ENCODE data around the gene NAALADL2.
"Not testable (repeated sequence)": the region's sequence is repeated elsewhere in the genome, so short reads cannot be mapped to it uniquely, and the experiment has no call there.

The NAALADL2 gene

GRCh38 chr3:175267121-175267531 lies 408.0 kb downstream of the NAALADL2 start:
- no peak for DNase-seq (ENCODE audit: low spot score)

DNA sequence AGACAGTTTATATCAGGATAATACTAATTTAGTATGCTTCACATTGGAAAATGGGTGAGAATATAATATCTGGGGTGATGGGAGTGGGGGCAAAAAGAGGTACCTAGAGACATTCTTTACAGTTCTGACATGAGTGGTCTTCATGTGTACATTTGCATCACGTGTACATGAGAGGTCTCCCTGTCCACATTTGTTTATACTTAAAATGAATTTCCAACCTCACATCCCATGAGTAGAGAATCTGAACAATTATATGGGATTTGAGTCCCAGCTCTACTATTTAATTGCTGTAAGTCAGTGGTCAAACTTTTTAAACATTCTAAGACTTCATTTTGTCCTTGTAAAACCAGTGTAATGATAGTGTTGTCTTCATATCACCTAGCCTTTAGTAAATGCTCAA lies 408.4 kb downstream of the NAALADL2 start:
- DNase-seq (ENCODE audit: low spot score), result no peak

DNA sequence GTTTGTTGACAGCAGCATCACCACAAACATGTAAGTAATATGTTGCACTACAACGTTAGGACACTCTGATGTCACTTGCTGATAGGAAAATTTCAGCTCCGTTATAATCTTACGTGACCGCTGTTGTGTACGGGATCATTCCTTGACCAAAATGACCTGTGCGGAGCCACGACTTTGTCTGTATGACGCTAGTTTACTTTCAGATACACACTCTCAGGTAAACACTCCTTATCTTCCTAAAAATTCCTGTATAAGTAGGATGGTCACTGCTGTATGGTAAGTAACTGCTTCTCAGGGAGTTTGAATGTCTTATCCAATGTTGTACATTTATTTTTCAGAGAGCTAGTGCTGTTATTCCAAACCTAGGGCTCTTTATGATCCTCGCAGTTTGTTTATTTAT lies 410.3 kb downstream of the NAALADL2 start:
- no peak for DNase-seq (ENCODE audit: low spot score)

DNA sequence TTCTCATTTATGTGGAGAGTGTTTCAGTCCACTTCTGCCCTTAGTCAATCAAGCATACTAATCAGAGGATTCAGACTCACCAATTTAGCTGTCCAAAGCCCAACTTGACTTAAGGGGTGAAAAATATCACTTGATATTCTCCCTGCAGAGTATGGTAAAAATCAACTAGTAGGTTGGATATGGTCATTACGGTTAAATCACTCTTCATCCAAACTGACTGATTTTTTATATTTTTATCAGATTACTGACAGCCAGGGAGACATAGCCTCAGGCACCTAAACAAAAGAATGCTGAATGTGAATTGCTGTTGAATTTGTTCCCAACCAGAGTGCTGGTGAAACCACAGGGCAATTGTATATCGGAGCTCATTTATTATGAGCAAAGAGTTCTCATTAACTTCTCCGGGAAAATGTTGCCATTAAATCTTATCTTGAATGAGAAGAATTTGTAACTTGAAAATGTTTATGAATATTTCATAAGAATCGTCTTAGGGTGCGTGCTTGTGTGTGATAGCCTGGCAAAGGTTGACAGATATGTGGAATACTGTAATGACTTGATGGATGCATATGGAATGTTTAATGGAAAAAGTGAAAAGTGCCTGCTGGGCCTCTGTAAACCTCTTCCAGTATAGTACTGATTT lies 411.2 kb downstream of the NAALADL2 start:
- DNase-seq (ENCODE audit: low spot score), result no peak

DNA sequence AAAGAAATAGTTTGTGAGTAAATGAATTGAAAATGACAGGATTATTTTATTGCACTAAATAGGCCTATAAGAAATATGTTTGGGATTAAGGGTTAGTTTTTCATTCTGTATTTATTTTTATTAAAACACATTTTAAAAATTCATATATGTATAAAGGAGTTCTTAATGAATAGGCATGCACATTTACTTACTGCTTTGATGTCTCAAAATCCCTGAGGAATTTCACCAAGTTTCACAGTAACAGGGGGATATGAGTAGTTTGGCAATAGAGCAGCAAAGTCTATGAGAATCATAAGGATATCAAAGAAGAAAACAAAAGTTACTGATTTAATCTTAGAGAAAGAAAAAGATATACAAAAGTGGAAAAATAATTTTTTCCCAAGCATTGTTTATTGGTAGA lies 411.7 kb downstream of the NAALADL2 start:
- DNase-seq (ENCODE audit: low spot score), result no peak

DNA sequence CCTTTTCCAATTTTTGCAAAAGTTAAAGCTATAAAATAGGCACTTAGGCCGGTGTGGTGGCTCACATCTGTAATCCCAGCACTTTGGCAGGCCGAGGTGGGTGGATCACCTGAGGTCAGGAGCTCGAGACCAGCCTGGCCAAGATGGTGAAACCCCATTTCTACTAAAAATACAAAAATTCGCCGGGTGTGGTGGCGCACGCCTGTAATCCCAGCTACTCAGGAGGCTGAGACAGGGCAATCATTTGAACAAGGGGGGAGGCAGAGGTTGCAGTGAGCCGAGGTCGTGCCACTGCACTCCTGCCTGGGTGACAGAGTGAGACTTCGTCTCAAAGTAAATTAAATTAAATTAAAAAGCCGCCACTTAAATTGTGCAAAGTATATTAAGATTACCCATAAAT lies 412.3 kb downstream of the NAALADL2 start:
- not testable (repeated sequence) for DNase-seq (ENCODE audit: low spot score)

GRCh38 chr3:175272392-175272791 lies 413.3 kb downstream of the NAALADL2 start:
- no peak for DNase-seq (ENCODE audit: low spot score)

- no peak for DNase-seq (ENCODE audit: low spot score)
These were observed 414.4 kb downstream of the NAALADL2 start for GRCh38 chr3:175273573-175273972.

- DNase-seq (ENCODE audit: low spot score), result no peak
These were observed 414.9 kb downstream of the NAALADL2 start for GRCh38 chr3:175274056-175274455.

DNA sequence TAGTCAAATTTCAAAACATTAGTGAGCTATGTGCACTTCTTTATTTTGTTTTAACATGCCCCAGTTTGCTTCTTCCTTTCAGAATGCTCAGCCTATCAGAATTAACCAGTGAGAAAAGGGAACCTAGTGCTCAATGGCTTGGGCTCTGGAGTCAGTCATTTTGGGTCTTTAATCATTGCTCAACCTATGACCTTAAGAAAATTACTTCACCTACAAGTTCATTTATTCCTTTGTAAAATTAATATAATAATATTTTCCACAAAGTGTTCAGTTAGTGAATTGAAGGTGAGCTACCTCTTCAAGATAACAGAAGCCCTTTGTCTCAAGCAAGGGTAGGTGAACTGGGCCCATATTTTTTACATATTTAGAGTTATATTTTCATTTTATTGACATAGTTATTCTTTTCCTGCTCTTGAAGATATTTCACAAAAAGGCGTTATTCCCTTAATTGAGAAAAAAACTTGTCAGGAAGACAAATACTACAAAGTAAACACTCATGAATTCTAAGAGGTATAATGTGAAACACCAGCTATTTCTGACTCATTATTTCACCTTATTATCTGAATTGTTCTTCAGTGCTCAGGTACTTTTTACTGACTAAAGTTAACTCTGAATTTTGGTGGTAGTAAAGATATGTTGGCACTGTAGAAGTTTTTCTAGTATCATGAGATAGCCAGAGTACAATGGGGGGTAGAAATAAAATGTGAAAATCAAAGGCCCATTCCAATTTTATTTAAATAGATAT lies 415.5 kb downstream of the NAALADL2 start:
- DNase-seq (ENCODE audit: low spot score), result no peak

- no peak for DNase-seq (ENCODE audit: low spot score)
These were observed 419.5 kb downstream of the NAALADL2 start for GRCh38 chr3:175278680-175279079.

- no peak for DNase-seq (ENCODE audit: low spot score)
These were observed 420.3 kb downstream of the NAALADL2 start for GRCh38 chr3:175279457-175279856.

DNA sequence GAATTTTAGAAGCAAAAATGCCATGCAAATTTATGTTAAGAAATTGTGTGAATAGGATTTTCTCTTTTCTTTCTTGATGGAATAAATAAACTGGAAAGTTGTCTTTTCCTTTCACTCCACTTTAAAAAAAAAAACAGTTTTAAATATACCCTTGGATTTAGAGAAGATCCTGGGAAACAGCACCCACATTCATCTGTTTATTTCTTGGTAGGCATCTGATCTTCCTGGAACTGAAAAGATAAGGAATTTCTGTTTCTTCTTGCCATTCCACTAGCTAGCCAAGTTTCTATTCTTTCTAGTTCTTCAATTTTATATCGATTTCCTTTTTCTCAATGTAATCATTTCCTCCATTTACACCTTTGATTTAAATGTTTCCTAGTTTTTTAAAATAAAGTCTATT lies 420.8 kb downstream of the NAALADL2 start:
- no peak for DNase-seq (ENCODE audit: low spot score)

GRCh38 chr3:175287361-175287963 lies 428.3 kb downstream of the NAALADL2 start:
- DNase-seq (ENCODE audit: low spot score), result no peak

DNA sequence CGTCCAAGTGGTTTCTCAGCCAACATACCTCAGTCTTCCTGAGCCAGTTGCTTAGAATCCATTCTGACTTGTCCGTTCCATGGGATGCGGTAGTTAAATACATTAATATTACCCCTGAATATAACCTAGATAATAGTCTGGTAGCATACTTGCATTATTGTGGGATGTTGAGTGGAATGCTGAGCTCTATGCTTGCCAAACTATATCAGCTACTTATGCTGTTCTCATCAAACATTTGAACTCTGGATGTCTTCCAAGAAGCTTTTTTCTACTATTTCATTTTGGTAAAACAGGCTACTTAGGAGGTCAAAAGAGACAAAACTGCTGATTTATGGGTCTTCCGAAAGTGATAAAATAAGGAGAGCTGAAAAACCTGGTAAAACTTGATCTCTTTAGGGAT lies 429.5 kb downstream of the NAALADL2 start:
- no peak for DNase-seq (ENCODE audit: low spot score)

DNA sequence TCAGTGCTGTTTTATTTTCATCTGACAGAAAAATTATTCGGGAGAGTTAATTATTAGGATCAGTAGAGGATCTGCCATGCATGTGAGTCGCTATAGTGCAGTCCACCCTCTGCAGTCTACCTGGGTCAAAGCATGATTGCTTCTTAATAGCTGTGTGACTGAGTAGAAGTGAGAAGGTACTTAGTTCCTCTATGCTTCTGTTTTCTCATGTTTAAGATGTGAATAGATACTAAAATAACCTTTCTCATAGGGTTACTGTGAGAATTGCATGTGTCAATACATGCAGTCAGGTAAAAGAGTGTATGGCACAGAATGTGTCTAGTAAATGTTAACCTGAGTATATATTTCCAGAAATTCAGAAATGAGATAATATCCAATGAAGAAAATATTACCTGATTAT lies 435.7 kb downstream of the NAALADL2 start:
- no peak for DNase-seq (ENCODE audit: low spot score)

GRCh38 chr3:175295248-175296130 lies 436.4 kb downstream of the NAALADL2 start:
- DNase-seq (ENCODE audit: low spot score), result no peak

DNA sequence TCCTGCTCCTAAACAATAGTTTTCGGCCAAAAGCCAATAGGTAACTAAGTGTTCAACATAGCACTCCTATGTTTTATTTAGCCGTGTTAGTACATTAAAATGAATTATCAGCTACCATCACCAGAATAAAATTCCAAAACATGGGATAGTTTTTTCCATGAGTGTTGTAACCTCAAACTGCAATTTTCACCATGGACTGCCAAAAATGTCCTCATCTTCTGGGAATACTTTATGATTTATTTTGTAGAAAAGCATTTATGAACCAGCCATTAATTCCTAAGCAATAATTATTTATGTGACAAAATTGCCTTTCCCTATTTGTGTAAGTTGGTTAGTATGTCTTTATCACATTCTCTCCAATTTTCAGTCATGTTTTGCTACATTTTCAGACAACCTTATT lies 438.1 kb downstream of the NAALADL2 start:
- no peak for DNase-seq (ENCODE audit: low spot score)

- DNase-seq (ENCODE audit: low spot score), result no peak
These were observed 442.6 kb downstream of the NAALADL2 start for GRCh38 chr3:175301741-175302140.

- no peak for DNase-seq (ENCODE audit: low spot score)
These were observed 445.3 kb downstream of the NAALADL2 start for GRCh38 chr3:175304404-175304803.

GRCh38 chr3:175307642-175308041 lies 448.5 kb downstream of the NAALADL2 start:
- DNase-seq (ENCODE audit: low spot score), result no peak

GRCh38 chr3:175308097-175308496 lies 449.0 kb downstream of the NAALADL2 start:
- DNase-seq (ENCODE audit: low spot score), result no peak
